ENCODE results near the gene DCT.
"Not testable (repeated sequence)": the region's sequence is repeated elsewhere in the genome, so short reads cannot be mapped to it uniquely, and the experiment has no call there.

DCT gene

DNA sequence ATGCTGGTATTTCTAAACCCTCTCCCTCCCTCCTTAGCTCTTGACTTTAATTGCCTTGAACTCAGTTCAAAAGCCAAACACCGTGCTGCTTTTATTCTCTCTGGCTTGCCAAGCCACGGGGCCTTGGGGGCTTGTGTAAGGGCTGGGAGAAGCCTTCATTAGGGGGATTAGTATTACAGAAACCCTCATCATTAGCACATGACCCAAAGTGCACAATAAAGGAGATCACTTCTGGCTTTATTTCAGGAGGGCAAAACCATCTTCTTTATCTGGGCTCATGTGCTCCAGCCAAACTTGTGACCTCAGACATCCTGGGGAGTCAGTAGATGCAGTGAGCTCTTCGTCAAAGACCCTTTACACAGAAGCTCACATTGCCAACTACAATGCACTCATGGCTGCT is at the start of gene DCT:
DCT (minus strand) TSS at position 67 of the 400 bp plus-strand sequence. CDS start 427 bp downstream, outside the sequence.
- H3K9me3 Mint-ChIP-seq = no peaks in the 10 kb centered on the region
- peaks cover 23% of the 10 kb centered on the region for H3K4me1 Mint-ChIP-seq (ENCODE audit: low read depth)
- no peak within 1 kb of the TSS for H3K4me3 Mint-ChIP-seq
- intact Hi-C loops (cut with micrococcal nuclease) = no loop called here
- H3K36me3 Mint-ChIP-seq (ENCODE audit: low read depth) = no peaks in the 10 kb centered on the region
- H3K27ac Mint-ChIP-seq = no peak within 1 kb of the TSS
- no peaks in the 10 kb centered on the region for H3K27me3 Mint-ChIP-seq

DNA sequence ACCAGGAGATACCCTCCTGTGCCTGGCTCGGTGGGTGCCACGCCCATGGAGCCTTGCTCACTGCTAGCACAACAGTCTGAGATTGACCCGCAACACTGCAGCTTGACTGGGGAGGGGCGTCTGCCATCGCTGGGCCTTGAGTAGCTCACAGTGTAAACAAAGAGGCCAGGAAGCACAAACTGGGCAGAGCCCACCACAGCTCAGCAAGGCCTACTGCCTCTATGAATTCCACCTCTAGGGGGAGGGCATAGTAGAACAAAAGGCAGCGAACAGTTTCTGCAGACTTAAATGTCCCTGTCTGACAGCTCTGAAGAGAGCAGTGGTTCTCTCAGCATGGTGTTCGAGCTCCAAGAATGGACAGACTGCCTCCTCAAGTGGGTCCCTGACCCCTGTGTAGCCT is 47.5 kb upstream of the DCT start:
- H3K27me3 Mint-ChIP-seq; H3K4me1 Mint-ChIP-seq (ENCODE audit: low read depth); H3K36me3 Mint-ChIP-seq (ENCODE audit: low read depth); H3K27ac Mint-ChIP-seq; H3K4me3 Mint-ChIP-seq; intact Hi-C loops (cut with micrococcal nuclease); H3K9me3 Mint-ChIP-seq: not testable (repeated sequence)

DNA sequence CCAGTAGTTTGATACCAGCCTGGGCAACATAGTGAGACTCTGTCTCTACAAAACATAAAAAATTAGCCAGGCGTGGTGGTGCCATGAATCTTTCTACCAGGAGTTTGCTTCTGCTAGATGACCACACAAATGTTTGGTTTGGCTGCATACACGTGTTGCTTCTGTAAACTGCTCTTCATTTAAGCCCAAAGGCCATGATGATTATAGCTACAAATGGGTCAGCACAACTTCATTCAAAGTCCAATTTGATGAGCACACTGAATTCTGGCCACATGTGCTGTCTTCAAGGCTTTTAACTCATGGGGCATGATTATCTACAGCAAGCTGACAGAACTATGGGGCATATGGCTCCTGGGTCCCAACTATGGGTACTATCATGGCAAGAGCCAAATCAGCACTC is 46.3 kb upstream of the DCT start:
- intact Hi-C loops (cut with micrococcal nuclease) = no loop called here
- H3K4me1 Mint-ChIP-seq (ENCODE audit: low read depth) = no peaks in the 10 kb centered on the region
- no peak overlapping the region for H3K4me3 Mint-ChIP-seq
- H3K27me3 Mint-ChIP-seq = no peaks in the 10 kb centered on the region
- no peaks in the 10 kb centered on the region for H3K36me3 Mint-ChIP-seq (ENCODE audit: low read depth)
- H3K9me3 Mint-ChIP-seq = peaks cover 7% of the 10 kb centered on the region
- no peak overlapping the region for H3K27ac Mint-ChIP-seq

- Mint-ChIP-seq H3K27me3 (no peaks in the 10 kb centered on the region), H3K4me1 (ENCODE audit: low read depth) (no peaks in the 10 kb centered on the region), H3K27ac (no peak overlapping the region), H3K4me3 (no peak overlapping the region), H3K36me3 (ENCODE audit: low read depth) (no peaks in the 10 kb centered on the region), H3K9me3 (peaks cover 3% of the 10 kb centered on the region)
- intact Hi-C loops (cut with micrococcal nuclease) = no loop called here
Measured at GRCh38 chr13:94524407-94524806, 44.9 kb upstream of the DCT start.

DNA sequence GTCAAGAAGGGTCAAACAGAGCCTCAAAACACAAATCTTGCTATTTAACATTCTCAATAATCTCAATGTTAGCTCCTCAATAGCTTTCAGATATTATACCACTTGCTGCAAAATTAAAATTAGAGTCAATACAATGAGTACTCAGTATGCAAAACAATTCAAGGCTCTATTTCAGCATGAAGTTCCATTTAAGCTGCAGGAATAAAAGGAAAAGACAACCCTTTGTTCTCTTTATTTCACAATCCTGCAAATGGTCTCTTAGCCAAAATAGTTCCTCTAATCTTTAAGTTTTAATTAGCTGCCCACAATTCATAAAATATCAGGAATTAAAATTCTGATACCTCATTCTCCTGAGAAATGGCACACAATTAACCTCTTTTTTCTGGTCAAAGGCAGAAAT is 40.5 kb upstream of the DCT start:
- H3K9me3 Mint-ChIP-seq = peaks cover 14% of the 10 kb centered on the region
- no peak overlapping the region for H3K4me3 Mint-ChIP-seq
- H3K4me1 Mint-ChIP-seq (ENCODE audit: low read depth) = peaks cover 12% of the 10 kb centered on the region
- intact Hi-C loops (cut with micrococcal nuclease) = no loop called here
- no peaks in the 10 kb centered on the region for H3K36me3 Mint-ChIP-seq (ENCODE audit: low read depth)
- no peaks in the 10 kb centered on the region for H3K27me3 Mint-ChIP-seq
- H3K27ac Mint-ChIP-seq = no peak overlapping the region

GRCh38 chr13:94516456-94516855 is 37.0 kb upstream of the DCT start:
- peaks cover 22% of the 10 kb centered on the region for H3K4me1 Mint-ChIP-seq (ENCODE audit: low read depth)
- peaks cover 14% of the 10 kb centered on the region for H3K9me3 Mint-ChIP-seq
- no peak overlapping the region for H3K27ac Mint-ChIP-seq
- H3K27me3 Mint-ChIP-seq = no peaks in the 10 kb centered on the region
- intact Hi-C loops (cut with micrococcal nuclease) = no loop called here
- H3K36me3 Mint-ChIP-seq (ENCODE audit: low read depth) = no peaks in the 10 kb centered on the region
- no peak overlapping the region for H3K4me3 Mint-ChIP-seq

DNA sequence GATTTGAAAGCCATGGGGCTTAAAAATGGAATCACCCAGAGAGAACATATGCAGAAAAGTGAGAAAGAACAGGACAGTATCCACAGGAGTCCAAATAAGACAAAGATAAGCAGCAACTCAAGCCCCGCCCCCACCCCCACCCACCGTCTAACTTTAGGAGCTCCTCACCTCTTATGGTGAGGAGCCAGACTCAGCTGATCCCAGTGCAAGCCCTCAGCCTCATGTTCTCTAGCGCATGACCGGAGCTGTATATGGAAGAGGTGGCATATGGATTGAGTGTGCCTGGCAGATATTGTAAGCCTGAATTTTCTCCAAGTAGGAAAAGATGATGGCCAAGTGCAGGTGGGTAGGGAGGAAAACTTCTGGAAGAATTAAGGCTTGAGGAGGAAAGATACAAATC is 36.4 kb upstream of the DCT start:
- Mint-ChIP-seq H3K4me3 (no peak overlapping the region), H3K4me1 (ENCODE audit: low read depth) (peaks cover 22% of the 10 kb centered on the region), H3K27ac (no peak overlapping the region), H3K27me3 (no peaks in the 10 kb centered on the region), H3K9me3 (peaks cover 14% of the 10 kb centered on the region), H3K36me3 (ENCODE audit: low read depth) (no peaks in the 10 kb centered on the region)
- intact Hi-C loops (cut with micrococcal nuclease) = no loop called here

DNA sequence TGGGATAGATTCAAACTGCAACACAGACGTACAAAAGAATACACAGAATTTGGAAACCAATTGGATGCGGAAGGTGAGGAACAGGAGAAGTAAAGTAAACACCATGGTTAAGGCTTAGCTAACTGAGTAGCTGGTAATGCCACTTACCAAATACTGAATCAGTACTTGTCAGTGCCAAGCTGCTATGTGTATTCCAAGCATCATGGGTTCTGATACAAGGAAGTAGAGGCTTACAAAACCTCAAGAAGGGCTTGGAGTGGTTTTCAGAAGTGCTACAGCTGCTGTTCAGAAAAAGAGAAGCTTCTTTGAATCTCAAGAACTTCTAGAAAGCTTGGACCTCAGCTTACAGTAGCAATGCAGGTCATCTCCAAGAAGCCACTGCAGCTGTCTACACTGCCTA is 35.9 kb upstream of the DCT start:
- no peak overlapping the region for H3K4me3 Mint-ChIP-seq
- peaks cover 22% of the 10 kb centered on the region for H3K4me1 Mint-ChIP-seq (ENCODE audit: low read depth)
- intact Hi-C loops (cut with micrococcal nuclease) = no loop called here
- H3K27me3 Mint-ChIP-seq = no peaks in the 10 kb centered on the region
- H3K27ac Mint-ChIP-seq = no peak overlapping the region
- H3K9me3 Mint-ChIP-seq = peaks cover 14% of the 10 kb centered on the region
- no peaks in the 10 kb centered on the region for H3K36me3 Mint-ChIP-seq (ENCODE audit: low read depth)

DNA sequence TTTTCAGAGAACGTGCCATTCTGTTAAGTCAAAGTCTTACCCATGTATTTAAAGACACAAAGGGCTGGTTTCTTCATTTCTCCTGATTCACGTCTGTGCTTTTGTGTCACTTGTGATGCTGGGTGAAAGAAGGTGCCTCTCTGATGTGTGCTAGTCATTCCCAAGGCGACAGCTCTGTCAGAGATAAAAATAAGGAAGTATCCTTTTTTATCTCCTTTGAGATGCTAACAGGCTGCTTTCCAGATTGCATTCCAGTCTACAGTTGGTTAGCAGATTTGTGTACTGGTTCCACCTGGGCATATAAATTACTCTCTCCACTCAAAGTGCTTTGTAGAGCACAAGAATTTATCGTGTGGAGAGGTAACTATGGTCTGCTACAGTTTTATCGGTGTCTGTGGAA is 33.5 kb upstream of the DCT start:
- H3K27me3 Mint-ChIP-seq = no peaks in the 10 kb centered on the region
- peaks cover 10% of the 10 kb centered on the region for H3K9me3 Mint-ChIP-seq
- H3K27ac Mint-ChIP-seq = no peak overlapping the region
- intact Hi-C loops (cut with micrococcal nuclease) = no loop called here
- no peak overlapping the region for H3K4me3 Mint-ChIP-seq
- H3K4me1 Mint-ChIP-seq (ENCODE audit: low read depth) = peaks cover 27% of the 10 kb centered on the region
- H3K36me3 Mint-ChIP-seq (ENCODE audit: low read depth) = no peaks in the 10 kb centered on the region

DNA sequence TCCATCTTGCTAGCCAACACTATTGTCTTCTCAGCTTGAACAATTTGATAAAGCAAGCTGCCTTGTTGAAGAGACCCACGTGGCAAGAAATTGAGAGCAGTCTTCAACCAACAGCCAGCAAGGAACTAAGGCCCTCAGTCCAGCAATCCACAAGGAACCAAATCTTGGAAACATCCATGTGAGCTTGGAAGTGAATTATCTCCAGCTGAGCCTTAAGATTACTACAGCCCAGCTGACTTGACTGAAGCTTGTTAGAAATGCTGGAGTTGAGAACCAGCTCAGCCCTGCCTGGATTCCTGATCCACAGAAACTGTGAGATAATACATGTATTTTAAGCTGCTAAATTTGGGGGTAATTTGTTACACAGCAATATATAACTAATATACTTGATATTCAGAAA is 26.2 kb upstream of the DCT start:
- intact Hi-C loops (cut with micrococcal nuclease) = no loop called here
- Mint-ChIP-seq H3K4me3 (no peak overlapping the region), H3K36me3 (ENCODE audit: low read depth) (no peaks in the 10 kb centered on the region), H3K27ac (no peak overlapping the region), H3K4me1 (ENCODE audit: low read depth) (peaks cover 4% of the 10 kb centered on the region), H3K27me3 (peaks cover 3% of the 10 kb centered on the region), H3K9me3 (no peaks in the 10 kb centered on the region)

GRCh38 chr13:94503851-94504250 is 24.4 kb upstream of the DCT start:
- intact Hi-C loops (cut with micrococcal nuclease) = no loop called here
- Mint-ChIP-seq H3K27ac (no peak overlapping the region), H3K27me3 (peaks cover 3% of the 10 kb centered on the region), H3K36me3 (ENCODE audit: low read depth) (no peaks in the 10 kb centered on the region), H3K4me1 (ENCODE audit: low read depth) (peaks cover 4% of the 10 kb centered on the region), H3K4me3 (no peak overlapping the region), H3K9me3 (no peaks in the 10 kb centered on the region)

DNA sequence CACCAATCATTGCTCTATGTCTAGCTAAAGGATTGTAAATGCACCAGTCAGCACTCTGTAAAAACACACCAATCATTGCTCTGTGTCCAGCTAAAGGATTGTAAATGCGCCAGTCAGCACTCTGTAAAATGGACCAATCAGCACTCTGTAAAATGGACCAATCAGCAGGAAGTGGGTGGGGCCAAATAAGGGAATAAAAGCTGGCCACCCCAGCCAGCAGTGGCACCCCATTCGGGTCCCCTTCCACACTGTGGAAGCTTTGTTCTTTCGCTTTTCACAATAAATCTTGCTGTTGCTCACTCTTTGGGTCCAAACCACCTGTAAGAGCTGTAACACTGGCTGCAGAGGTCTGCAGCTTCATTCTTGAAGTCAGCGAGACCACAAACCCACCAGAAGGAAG is 19.3 kb upstream of the DCT start:
- H3K9me3 Mint-ChIP-seq; H3K36me3 Mint-ChIP-seq (ENCODE audit: low read depth); intact Hi-C loops (cut with micrococcal nuclease); H3K27ac Mint-ChIP-seq; H3K27me3 Mint-ChIP-seq; H3K4me1 Mint-ChIP-seq (ENCODE audit: low read depth); H3K4me3 Mint-ChIP-seq: not testable (repeated sequence)

GRCh38 chr13:94495806-94496205 is 16.3 kb upstream of the DCT start:
- H3K9me3 Mint-ChIP-seq = no peaks in the 10 kb centered on the region
- no peaks in the 10 kb centered on the region for H3K27me3 Mint-ChIP-seq
- H3K36me3 Mint-ChIP-seq (ENCODE audit: low read depth) = no peaks in the 10 kb centered on the region
- intact Hi-C loops (cut with micrococcal nuclease) = no loop called here
- H3K27ac Mint-ChIP-seq = no peak overlapping the region
- no peak overlapping the region for H3K4me3 Mint-ChIP-seq
- no peaks in the 10 kb centered on the region for H3K4me1 Mint-ChIP-seq (ENCODE audit: low read depth)

DNA sequence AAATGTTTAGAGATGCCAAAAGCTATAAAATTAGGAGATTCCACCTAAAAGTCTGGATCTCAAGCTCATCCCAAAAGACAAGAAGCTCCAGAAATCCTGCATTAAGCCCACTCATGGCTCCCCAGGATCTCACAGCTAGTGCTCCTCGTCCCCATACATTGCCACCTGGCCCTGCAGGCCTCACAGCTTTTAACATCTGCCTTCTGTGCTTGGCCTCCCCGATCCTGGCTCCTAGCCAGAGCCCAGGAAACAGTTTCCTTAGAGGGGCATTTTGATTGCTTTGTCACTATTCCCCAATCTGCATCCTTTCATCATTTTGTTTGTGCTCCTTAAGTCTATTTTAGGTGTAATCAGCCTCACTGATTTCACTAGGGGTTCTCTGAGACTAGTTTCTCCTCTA is 14.5 kb upstream of the DCT start:
- H3K27me3 Mint-ChIP-seq = no peaks in the 10 kb centered on the region
- no peaks in the 10 kb centered on the region for H3K36me3 Mint-ChIP-seq (ENCODE audit: low read depth)
- no peaks in the 10 kb centered on the region for H3K4me1 Mint-ChIP-seq (ENCODE audit: low read depth)
- no peak overlapping the region for H3K4me3 Mint-ChIP-seq
- intact Hi-C loops (cut with micrococcal nuclease) = no loop called here
- no peaks in the 10 kb centered on the region for H3K9me3 Mint-ChIP-seq
- no peak overlapping the region for H3K27ac Mint-ChIP-seq

DNA sequence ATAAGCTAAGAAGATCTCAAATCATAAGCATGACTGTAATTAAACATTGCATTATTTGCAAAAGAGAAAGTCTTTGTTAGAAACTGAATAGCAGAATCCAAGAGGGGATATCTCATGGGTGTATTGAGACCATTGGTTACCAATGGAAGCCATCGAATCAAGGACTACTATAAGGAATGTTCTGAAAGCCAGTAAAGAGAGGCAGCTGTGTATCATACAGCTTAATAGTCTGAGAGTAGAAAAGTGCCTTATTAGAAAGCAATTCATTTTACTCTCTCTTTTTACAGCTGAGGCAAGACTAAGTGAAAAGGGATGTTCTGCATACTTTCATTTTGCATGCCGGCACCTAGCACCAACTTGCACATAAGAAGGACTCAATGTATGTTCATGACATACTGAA is 7.6 kb upstream of the DCT start:
- Mint-ChIP-seq H3K27me3 (no peaks in the 10 kb centered on the region), H3K9me3 (no peaks in the 10 kb centered on the region), H3K36me3 (ENCODE audit: low read depth) (no peaks in the 10 kb centered on the region), H3K4me1 (ENCODE audit: low read depth) (peaks cover 4% of the 10 kb centered on the region), H3K4me3 (no peak overlapping the region), H3K27ac (no peak overlapping the region)
- intact Hi-C loops (cut with micrococcal nuclease) = no loop called here

DNA sequence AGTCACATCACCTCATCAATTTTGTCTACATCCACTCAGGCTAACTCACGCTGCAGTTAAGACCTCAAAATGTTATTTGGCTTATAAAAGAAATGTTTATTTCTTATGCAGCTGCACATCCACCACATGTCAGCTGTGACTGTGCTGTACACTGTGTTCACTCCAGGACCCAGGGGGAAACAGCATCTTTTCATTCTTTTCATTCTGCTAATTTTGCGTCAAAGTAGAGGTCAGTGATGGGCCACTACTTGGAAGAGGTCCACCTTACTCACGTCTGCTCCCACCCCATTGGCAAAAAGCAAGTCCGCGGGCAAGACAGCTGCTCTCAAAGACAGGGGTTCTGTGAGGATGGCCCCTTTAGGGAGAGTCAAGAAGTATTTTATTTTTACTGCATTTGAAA is 4.5 kb upstream of the DCT start:
- Mint-ChIP-seq H3K9me3 (no peaks in the 10 kb centered on the region), H3K27me3 (no peaks in the 10 kb centered on the region), H3K4me1 (ENCODE audit: low read depth) (peaks cover 23% of the 10 kb centered on the region), H3K27ac (no peak overlapping the region), H3K4me3 (no peak overlapping the region), H3K36me3 (ENCODE audit: low read depth) (no peaks in the 10 kb centered on the region)
- intact Hi-C loops (cut with micrococcal nuclease) = no loop called here
